Heart left ventricle (tissue), 16 donors: ENCODE measurements around the gene NLRC3. TPM values are rescaled to one million over a fixed set of nuclear protein-coding genes. Genes with fewer than 3 reads are reported as not detected.

Experiments used
- ATAC-seq, 4 donors: fragments of 200-7000 bp; cut with Tn5 transposase; one replicate each; pipeline ENCODE4 v1.9.1; 2020 to 2022; ENCODE audit warnings: moderate library complexity in 4 of 4, mild to moderate bottlenecking in 3 of 4, moderate number of reproducible peaks in 1 of 4
- DNase-seq, 5 donors: peaks; one replicate each; pipeline ENCODE4 v3.0.0-alpha.2; 2020
- H3K27ac ChIP-seq, 12 donors: fragments of 200-600 bp; sonication (generic) in 4 of 12; one replicate each; pipeline versions ENCODE4 v1.5.0 to v1.8.0; 2016 to 2022; ENCODE audit warnings: mild to moderate bottlenecking in 2 of 12
- H3K27me3 ChIP-seq, 9 donors: fragments of 200-600 bp; sonication (generic) in 2 of 9; one replicate each; pipeline versions ENCODE4 v1.5.1 to v1.8.0; 2016 to 2022; ENCODE audit warnings: mild to moderate bottlenecking in 3 of 9
- H3K36me3 ChIP-seq, 9 donors: fragments of 200-600 bp; sonication (generic) in 2 of 9; one replicate each; pipeline versions ENCODE4 v1.5.0 to v1.8.0; 2018 to 2022; ENCODE audit warnings: mild to moderate bottlenecking in 2 of 9
- H3K4me1 ChIP-seq, 12 donors: fragments of 200-600 bp; sonication (generic) in 4 of 12; one replicate each; pipeline versions ENCODE4 v1.5.0 to v1.8.0; 2016 to 2022; ENCODE audit warnings: mild to moderate bottlenecking in 3 of 12
- H3K4me3 ChIP-seq, 12 donors: fragments of 200-600 bp; sonication (generic) in 4 of 12; one replicate each; pipeline versions ENCODE4 v1.5.0 to v1.8.0; 2017 to 2022; ENCODE audit warnings: mild to moderate bottlenecking in 9 of 12, moderate library complexity in 4 of 12
- H3K9me3 ChIP-seq, 12 donors: fragments of 200-600 bp; sonication (generic) in 4 of 12; one replicate each; pipeline versions ENCODE4 v1.5.0 to v1.8.0; 2016 to 2022; ENCODE audit warnings: mild to moderate bottlenecking in 1 of 12
- POLR2A ChIP-seq, 2 donors: fragments of 450-650 bp; IDR thresholded peaks; one replicate each; pipeline ENCODE4 v1.6.1; 2017; ENCODE audit warnings: antibody characterized with exemption in 2 of 2, mild to moderate bottlenecking in 2 of 2, moderate library complexity in 2 of 2
- WGBS, 4 donors: extraction: QIAGEN DNeasy Blood & Tissue Kit in 2 of 4; methylation state at CpG; one replicate each; pipeline versions ENCODE4 v1.1.5 to v1.1.7; 2013 to 2018; 5-methylcytosine and 5-hydroxymethylcytosine counted together
- intact Hi-C, 10 donors: fragments of 100-400 bp; cut with DNase I; formaldehyde crosslinking; loops; one replicate each; pipeline versions ENCODE4 v1.11.1 to v1.14.2; 2022
- polyA plus RNA-seq, 2 donors: library from polyadenylated mRNA; stranded (reverse); fragments of 200-250 nt; gene quantifications; one replicate each; pipeline ENCODE4 v1.2.3, GENCODE V29; 2013
- total RNA-seq, 9 donors: library from RNA; depleted of rRNA in 2 of 9; stranded (reverse); fragments of >200 nt in 2 of 9; fragmentation: NEBNext Ultra II Directional in 3 of 9; extraction: Animal tissue kit (Norgen Biotek cat#: 25700) in 3 of 9; gene quantifications; one replicate each; pipeline versions ENCODE4 v1.1.0 to v1.2.4, GENCODE V29; 2016 to 2023
- TF ChIP-seq, protein P1 (sequence below), 12 donors: fragments of 200-600 bp; sonication (generic) in 4 of 12; IDR thresholded peaks; one replicate each; pipeline versions ENCODE4 v1.5.0 to v1.8.0; 2018 to 2022; ENCODE audit warnings: antibody characterized with exemption in 12 of 12, mild to moderate bottlenecking in 5 of 12
- donor health status: ischemic (EF 13 %, LVEDD 7.1; RV severe dilation, severe dysfunction).
- donor health status: healthy with polysubstance abuse.
- donor health status: DM: no; HTN: yes; CAD: no.
- donor health status: DM: no; HTN: no; CAD: no.
- donor health status: ischemic (EF 25% LVEDD 6.9; RV normal size, moderate dysfunction).
- donor health status: ischemic (EF 25% LVEDD 5.7; RV mildly dilated, moderate dysfunction).
- donor health status: healthy.
- donor health status: DM: yes; HTN: yes; CAD: no.
- donor health status: ischemic (EF 35%, LVEDD 5.7; RV mildly dilated, moderate dysfunction).
- donor health status: nonischemic (EF 11% LVEDD 7.7; RV severe dilation, severe dysfunction).
- donor health status: DM: yes; HTN: yes; CAD: no.
- donor health status: PGD.
- donor health status: ischemic (EF 29% LVEDD 5.4; RV normal size, mild dysfunction).
- donor health status: nonischemic (EF 23%, LVEDD 6.1; RV moderate dilation, normal function).

Gene NLRC3
- total and polyA plus RNA-seq, 11 donors, result 0.44 to 2.9 (median 0.95) TPM

DNA sequence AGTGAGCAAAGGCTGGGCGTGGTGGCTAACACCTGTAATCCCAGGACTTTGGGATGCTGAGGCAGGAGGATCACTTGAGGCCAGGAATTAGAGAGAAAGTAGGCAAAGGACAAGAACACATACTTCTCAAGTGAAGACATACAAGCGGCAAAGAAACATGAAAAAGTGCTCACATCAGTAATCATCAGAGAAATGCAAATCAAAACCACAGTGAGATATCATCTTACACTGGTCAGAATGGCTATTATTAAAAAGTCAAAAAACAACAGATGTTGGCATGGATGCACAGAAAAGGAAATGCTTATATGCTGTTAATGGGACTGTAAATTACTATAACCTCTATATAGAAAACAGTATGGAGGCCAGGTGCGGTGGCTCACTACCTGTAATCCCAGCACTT is 46.4 kb upstream of the NLRC3 start:
- intact Hi-C loops, result loop anchor here in 1 of 10 donors (10.0 kb wide), 1 partner anchor 99 kb away; no protein-coding TSS in a partner anchor
- Histone ChIP-seq H3K27me3 (no peaks in the 10 kb centered on the region), H3K4me1 (peaks cover 0 to 21% (median 0%) of the 10 kb centered on the region in 12 donors), H3K27ac (no peak overlapping the region), H3K4me3 (no peak overlapping the region), H3K36me3 (peaks cover 0 to 7% (median 0%) of the 10 kb centered on the region in 9 donors), H3K9me3 (no peaks in the 10 kb centered on the region)
- WGBS, 4 donors, result 92 to 98% (median 96%) methylated on average over 3 of the region's 3 CpGs
- no peak for ATAC-seq
- no peak for DNase-seq
- TF ChIP-seq POLR2A (IDR thresholded peaks at IDR 0.05), result no peak
- TF ChIP-seq, protein P1, sequence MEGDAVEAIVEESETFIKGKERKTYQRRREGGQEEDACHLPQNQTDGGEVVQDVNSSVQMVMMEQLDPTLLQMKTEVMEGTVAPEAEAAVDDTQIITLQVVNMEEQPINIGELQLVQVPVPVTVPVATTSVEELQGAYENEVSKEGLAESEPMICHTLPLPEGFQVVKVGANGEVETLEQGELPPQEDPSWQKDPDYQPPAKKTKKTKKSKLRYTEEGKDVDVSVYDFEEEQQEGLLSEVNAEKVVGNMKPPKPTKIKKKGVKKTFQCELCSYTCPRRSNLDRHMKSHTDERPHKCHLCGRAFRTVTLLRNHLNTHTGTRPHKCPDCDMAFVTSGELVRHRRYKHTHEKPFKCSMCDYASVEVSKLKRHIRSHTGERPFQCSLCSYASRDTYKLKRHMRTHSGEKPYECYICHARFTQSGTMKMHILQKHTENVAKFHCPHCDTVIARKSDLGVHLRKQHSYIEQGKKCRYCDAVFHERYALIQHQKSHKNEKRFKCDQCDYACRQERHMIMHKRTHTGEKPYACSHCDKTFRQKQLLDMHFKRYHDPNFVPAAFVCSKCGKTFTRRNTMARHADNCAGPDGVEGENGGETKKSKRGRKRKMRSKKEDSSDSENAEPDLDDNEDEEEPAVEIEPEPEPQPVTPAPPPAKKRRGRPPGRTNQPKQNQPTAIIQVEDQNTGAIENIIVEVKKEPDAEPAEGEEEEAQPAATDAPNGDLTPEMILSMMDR (IDR thresholded peaks at IDR 0.05), result no peak

- WGBS, 4 donors, result 83 to 92% (median 90%) methylated on average over 3 of the region's 3 CpGs
- peaks cover 0 to 13% (median 0%) of the 10 kb centered on the region in 9 donors for H3K36me3 ChIP-seq
- H3K27me3 ChIP-seq, result no peaks in the 10 kb centered on the region
- TF ChIP-seq, protein P1 (IDR thresholded peaks at IDR 0.05), result no peak
- no peak for TF ChIP-seq POLR2A (IDR thresholded peaks at IDR 0.05)
- intact Hi-C loops, result loop anchor here in 2 of 10 donors (10.0 kb wide), 3 partner anchors 64 to 256 kb away; no protein-coding TSS in a partner anchor
- ATAC-seq (no peak), DNase-seq (no peak)
- H3K9me3 ChIP-seq, result no peaks in the 10 kb centered on the region
- H3K4me1 ChIP-seq, result no peaks in the 10 kb centered on the region
- H3K4me3 ChIP-seq, result no peak overlapping the region
- H3K27ac ChIP-seq, result no peak overlapping the region
These were observed 41.6 kb upstream of the NLRC3 start for GRCh38 chr16:3618769-3619141.

GRCh38 chr16:3612510-3613466 is 35.6 kb upstream of the NLRC3 start:
- peak overlapping the region in 3 of 12 donors; percentile 86 to 93 (median 87) for H3K27ac ChIP-seq
- ATAC-seq, result no peak
- WGBS, 4 donors, result 81 to 88% (median 83%) methylated on average over 34 of the region's 34 CpGs

More at GRCh38 chr16:3612510-3613466, 35.6 kb upstream of the NLRC3 start:
- Histone ChIP-seq H3K27me3 (no peaks in the 10 kb centered on the region), H3K9me3 (no peaks in the 10 kb centered on the region), H3K36me3 (peaks cover 0 to 8% (median 0%) of the 10 kb centered on the region in 9 donors), H3K4me1 (peaks cover 0 to 33% (median 19%) of the 10 kb centered on the region in 12 donors), H3K4me3 (peak overlapping the region in 10 of 12 donors; percentile 60 to 99 (median 87))
- TF ChIP-seq, protein P1 (IDR thresholded peaks at IDR 0.05), result no peak
- TF ChIP-seq POLR2A (IDR thresholded peaks at IDR 0.05), result no peak
- intact Hi-C loops, result loop anchor here in 3 of 10 donors (5.0 to 10.0 kb wide), 4 partner anchors 58 to 270 kb away; partner anchors contain the start of gene CREBBP (in 1 of the 3)
- DNase-seq, result no peak
